Subcutaneous adipose tissue (tissue), 4 donors: Measurements from ENCODE around the gene CORO6. TPM values are rescaled to one million over a fixed set of nuclear protein-coding genes. Genes with fewer than 3 reads are reported as not detected.

Experiments
- CTCF ChIP-seq: fragments of 450-650 bp; IDR thresholded peaks from one replicate; pipeline ENCODE4 v1.5.1; 2016; ENCODE audit warnings: low read depth, mild to moderate bottlenecking, control low read depth, antibody characterized with exemption, moderate library complexity
- total RNA-seq, 4 donors: library from RNA; depleted of rRNA; stranded (reverse); fragments of >200 nt; gene quantifications; one replicate each; pipeline ENCODE4 v1.1.0, GENCODE V29; 2016

The CORO6 gene
- total RNA-seq, 4 donors from 2014 or later: 9.3 to 39.6 (median 32.4) TPM

GRCh38 chr17:29621751-29622194 is 939 bp downstream of the CORO6 start:
- no peak for TF ChIP-seq CTCF

- no peak for TF ChIP-seq CTCF
Measured at GRCh38 chr17:29620779-29621500, 1.8 kb downstream of the CORO6 start.

- no peak for TF ChIP-seq CTCF
Measured at GRCh38 chr17:29620271-29620670, 2.4 kb downstream of the CORO6 start.

- TF ChIP-seq CTCF: no peak
Measured at GRCh38 chr17:29619251-29619650, 3.5 kb downstream of the CORO6 start.

- no peak for TF ChIP-seq CTCF
Measured at GRCh38 chr17:29618272-29619065, 4.2 kb downstream of the CORO6 start.

GRCh38 chr17:29617481-29618271 is 5.0 kb downstream of the CORO6 start:
- TF ChIP-seq CTCF: no peak

- no peak for TF ChIP-seq CTCF
Measured at GRCh38 chr17:29617125-29617480, 5.6 kb downstream of the CORO6 start.
